Measurements from ENCODE around the gene MCF2L2. TPM values are rescaled to one million over a fixed set of nuclear protein-coding genes. Genes with fewer than 3 reads are reported as not detected.

Gene MCF2L2
- polyA plus RNA-seq, 2 of the 4 experiments (the other 2 are of a cell fraction): 0.03 to 0.05 TPM

- CTCF ChIA-PET: interaction anchor here (1.5 to 1.7 kb wide), 2 partner anchors 33 to 168 kb away, joined by 4 to 7 read pairs; no protein-coding TSS in a partner anchor
- DNase-seq (ENCODE audit: low read depth in 1 of 2, low spot score in 1 of 2): no peak
- ATAC-seq: no peak
- H3K4me2 ChIP-seq: no peak overlapping the region
- no peaks in the 10 kb centered on the region for H3K9me3 ChIP-seq
- H3K4me3 ChIP-seq: no peak overlapping the region
- POLR2A ChIA-PET: no interaction called here
- no peak for FAIRE-seq
- H3K4me1 ChIP-seq: no peaks in the 10 kb centered on the region
- WGBS (ENCODE audit: missing lambda C conversion rate): 80% methylated on average over 9 of the region's 9 CpGs
- no peak overlapping the region for H3K27ac ChIP-seq
- TF ChIP-seq MAX (IDR thresholded peaks at IDR 0.05) (no peak), REST (IDR thresholded peaks at IDR 0.05) (no peak), PHF8 (IDR thresholded peaks at IDR 0.05; ENCODE audit: borderline replicate concordance, low read depth) (no peak), JUNB (IDR thresholded peaks at IDR 0.05) (no peak), HDAC2 (IDR thresholded peaks at IDR 0.05) (no peak), RARB (CRISPR knock-in tag; IDR thresholded peaks at IDR 0.05) (no peak), FOSB (CRISPR knock-in tag; IDR thresholded peaks at IDR 0.05) (no peak), RAD21 (conservative IDR thresholded peaks at IDR 0.05 in 1 of 2, IDR thresholded peaks at IDR 0.05 in 1 of 2) (no peak), EP300 (IDR thresholded peaks at IDR 0.05) (no peak), BCL3 (IDR thresholded peaks at IDR 0.05) (no peak), GATA3 (IDR thresholded peaks at IDR 0.05; ENCODE audit: borderline replicate concordance) (no peak), HOXA7 (CRISPR knock-in tag; IDR thresholded peaks at IDR 0.05) (no peak), HOXB5 (CRISPR knock-in tag; IDR thresholded peaks at IDR 0.05) (no peak), EHF (CRISPR knock-in tag; IDR thresholded peaks at IDR 0.05) (no peak), SREBF2 (IDR thresholded peaks at IDR 0.05) (no peak), NFE2L2 (conservative IDR thresholded peaks at IDR 0.05; ENCODE audit: low read length) (no peak)
Measured at GRCh38 chr3:183217548-183218332, 210.7 kb downstream of the MCF2L2 start.

GRCh38 chr3:183215591-183216202, 212.7 kb downstream of the MCF2L2 start:
- 95% methylated on average over 4 of the region's 4 CpGs for WGBS (ENCODE audit: missing lambda C conversion rate)
- DNase-seq (ENCODE audit: low read depth in 1 of 2, low spot score in 1 of 2) (no peak), FAIRE-seq (no peak), ATAC-seq (no peak)
- no peak overlapping the region for H3K4me2 ChIP-seq
- H3K9me3 ChIP-seq: no peaks in the 10 kb centered on the region
- H3K4me1 ChIP-seq: no peaks in the 10 kb centered on the region
- CTCF ChIA-PET: interaction anchor here (2.4 kb wide), 1 partner anchor 31 kb away, joined by 12 read pairs; no protein-coding TSS in a partner anchor
- TF ChIP-seq ZC3H11A (IDR thresholded peaks at IDR 0.05): no peak
- TF ChIP-seq RFX5 (IDR thresholded peaks at IDR 0.05): no peak
- no peak for TF ChIP-seq FOXS1 (CRISPR knock-in tag; IDR thresholded peaks at IDR 0.05)
- no peak for TF ChIP-seq JUN (IDR thresholded peaks at IDR 0.05)
- TF ChIP-seq E2F6 (IDR thresholded peaks at IDR 0.05; ENCODE audit: borderline replicate concordance, low read depth): no peak
- no peak for TF ChIP-seq CEBPB (IDR thresholded peaks at IDR 0.05)
- TF ChIP-seq ELK1 (IDR thresholded peaks at IDR 0.05; ENCODE audit: low read depth, low read length): no peak
- TF ChIP-seq POLR2AphosphoS2 (conservative IDR thresholded peaks at IDR 0.05; ENCODE audit: low read length): no peak
- TF ChIP-seq ZSCAN20 (CRISPR knock-in tag; IDR thresholded peaks at IDR 0.05): no peak
- no peak for TF ChIP-seq NR3C1 (IDR thresholded peaks at IDR 0.05)
- no peak for TF ChIP-seq RCOR1 (IDR thresholded peaks at IDR 0.05; ENCODE audit: low read depth, low read length)
- TF ChIP-seq PHF8 (IDR thresholded peaks at IDR 0.05; ENCODE audit: borderline replicate concordance, low read depth): no peak
- no peak for TF ChIP-seq CBX8 (IDR thresholded peaks at IDR 0.05)
- no peak for TF ChIP-seq EHF (CRISPR knock-in tag; IDR thresholded peaks at IDR 0.05)
- no peak for TF ChIP-seq BHLHE40 (IDR thresholded peaks at IDR 0.05; ENCODE audit: low read depth, low read length)
- TF ChIP-seq ATOH8 (CRISPR knock-in tag; IDR thresholded peaks at IDR 0.05; ENCODE audit: low read depth): no peak
- TF ChIP-seq ZFP36 (IDR thresholded peaks at IDR 0.05; ENCODE audit: borderline replicate concordance, partially characterized antibody): no peak
- POLR2A ChIA-PET: no interaction called here
- no peak overlapping the region for H3K4me3 ChIP-seq
- H3K27ac ChIP-seq: no peak overlapping the region
